Hepatocyte (in vitro differentiated cells): ENCODE measurements around the gene KRTAP4-4. TPM values are rescaled to one million over a fixed set of nuclear protein-coding genes. Genes with fewer than 3 reads are reported as not detected.
"Not testable (repeated sequence)": the region's sequence is repeated elsewhere in the genome, so short reads cannot be mapped to it uniquely, and the experiment has no call there.

Experiments
- DNase-seq: peaks from one replicate; pipeline ENCODE4 v3.0.0-alpha.2; 2016; ENCODE audit warnings: low spot score
- H2AFZ ChIP-seq: fragments of 200-600 bp; sonication (generic); 2 replicates; pipeline ENCODE4 v1.6.0; 2016; ENCODE audit warnings: antibody characterized with exemption, mild to moderate bottlenecking
- H3K27ac ChIP-seq: fragments of 200-600 bp; sonication (generic); 2 replicates; pipeline ENCODE4 v1.5.1; 2016; ENCODE audit warnings: mild to moderate bottlenecking
- H3K27me3 ChIP-seq: fragments of 200-600 bp; sonication (generic); 2 replicates; pipeline ENCODE4 v1.6.1; 2016
- H3K36me3 ChIP-seq: fragments of 200-600 bp; sonication (generic); replicated peaks from 2 replicates; pipeline ENCODE4 v1.5.1; 2016; ENCODE audit warnings: low read depth; ENCODE audit not compliant: insufficient read depth
- H3K4me1 ChIP-seq: fragments of 200-600 bp; sonication (generic); 2 replicates; pipeline ENCODE4 v1.5.1; 2016; ENCODE audit warnings: mild to moderate bottlenecking, moderate library complexity; ENCODE audit not compliant: insufficient read depth
- H3K4me2 ChIP-seq: fragments of 200-600 bp; sonication (generic); 2 replicates; pipeline ENCODE4 v1.6.0; 2016
- H3K4me3 ChIP-seq: fragments of 200-600 bp; sonication (generic); 2 replicates; pipeline ENCODE4 v1.5.1; 2016; ENCODE audit warnings: mild to moderate bottlenecking
- H3K79me2 ChIP-seq: fragments of 200-600 bp; sonication (generic); 2 replicates; pipeline ENCODE4 v1.6.0; 2017; ENCODE audit warnings: mild to moderate bottlenecking
- H3K9me2 ChIP-seq: fragments of 200-600 bp; sonication (generic); replicated peaks from 2 replicates; pipeline ENCODE4 v1.6.0; 2017; ENCODE audit warnings: mild to moderate bottlenecking; ENCODE audit not compliant: insufficient read depth
- H3K9me3 ChIP-seq: fragments of 200-600 bp; sonication (generic); 2 replicates; pipeline ENCODE4 v1.5.1; 2016; ENCODE audit warnings: low read depth, mild to moderate bottlenecking
- H4K20me1 ChIP-seq: fragments of 200-600 bp; sonication (generic); 2 replicates; pipeline ENCODE4 v1.6.0; 2016; ENCODE audit warnings: mild to moderate bottlenecking; ENCODE audit not compliant: insufficient read depth, poor library complexity, severe bottlenecking
- CTCF ChIP-seq: fragments of 200-600 bp; sonication (generic); IDR thresholded peaks from 2 replicates; pipeline ENCODE4 v1.5.1; 2016; ENCODE audit warnings: antibody characterized with exemption, mild to moderate bottlenecking; ENCODE audit not compliant: poor library complexity
- EZH2 ChIP-seq: fragments of 200-600 bp; sonication (generic); IDR thresholded peaks from 2 replicates; pipeline ENCODE4 v1.6.1; 2016; ENCODE audit warnings: antibody characterized with exemption, mild to moderate bottlenecking, borderline replicate concordance
- EZH2phosphoT487 ChIP-seq: fragments of 200-600 bp; sonication (generic); IDR thresholded peaks from one replicate; pipeline ENCODE4 v1.6.1; 2018; ENCODE audit warnings: antibody characterized with exemption, mild to moderate bottlenecking, low read depth, moderate library complexity; ENCODE audit not compliant: unreplicated experiment, severe bottlenecking
- WGBS: methylation state at CpG from one replicate; pipeline ENCODE4 v1.1.6; 2016; ENCODE audit warnings: low lambda C conversion rate; ENCODE audit errors: missing lambda C conversion rate; 5-methylcytosine and 5-hydroxymethylcytosine counted together
- polyA plus RNA-seq: library from polyadenylated mRNA; unstranded; fragments of >200 nt; fragmentation: Nextera tagmentation; extraction: Ambion mirVana; gene quantifications from 2 replicates; pipeline ENCODE4 v1.2.1, GENCODE V29; 2016
- total RNA-seq: library from RNA; depleted of rRNA; stranded (reverse); fragments of >200 nt; gene quantifications from 2 replicates; pipeline ENCODE4 v1.2.3, GENCODE V29; 2014

The KRTAP4-4 gene
- total and polyA plus RNA-seq, 2 experiments from 2014 or later = not detected

GRCh38 chr17:41127371-41127770, 33.2 kb downstream of the KRTAP4-4 start:
- no peaks in the 10 kb centered on the region for H3K36me3 ChIP-seq
- no peaks in the 10 kb centered on the region for H3K27me3 ChIP-seq
- no peak overlapping the region for H3K4me2 ChIP-seq
- no peaks in the 10 kb centered on the region for H4K20me1 ChIP-seq
- H3K9me2 ChIP-seq = no peaks in the 10 kb centered on the region
- no peaks in the 10 kb centered on the region for H3K9me3 ChIP-seq
- no peak overlapping the region for H3K27ac ChIP-seq
- H3K4me3 ChIP-seq = no peak overlapping the region
- no peak overlapping the region for H2AFZ ChIP-seq
- 78% methylated on average over 1 of the region's 1 CpG for WGBS
- H3K79me2 ChIP-seq = no peaks in the 10 kb centered on the region
- no peak for DNase-seq
- TF ChIP-seq EZH2 (no peak), CTCF (no peak), EZH2phosphoT487 (no peak)
- no peaks in the 10 kb centered on the region for H3K4me1 ChIP-seq

GRCh38 chr17:41126412-41126811, 34.1 kb downstream of the KRTAP4-4 start:
- H2AFZ ChIP-seq = no peak overlapping the region
- no peaks in the 10 kb centered on the region for H3K27me3 ChIP-seq
- no peaks in the 10 kb centered on the region for H3K36me3 ChIP-seq
- H3K9me3 ChIP-seq = no peaks in the 10 kb centered on the region
- no peaks in the 10 kb centered on the region for H3K4me1 ChIP-seq
- no peaks in the 10 kb centered on the region for H3K9me2 ChIP-seq
- H3K27ac ChIP-seq = no peak overlapping the region
- no peak for DNase-seq
- H4K20me1 ChIP-seq = no peaks in the 10 kb centered on the region
- H3K4me3 ChIP-seq = no peak overlapping the region
- no peak overlapping the region for H3K4me2 ChIP-seq
- H3K79me2 ChIP-seq = no peaks in the 10 kb centered on the region
- no peak for TF ChIP-seq CTCF
- TF ChIP-seq EZH2phosphoT487 = no peak
- no peak for TF ChIP-seq EZH2
- 95% methylated on average over 3 of the region's 3 CpGs for WGBS

GRCh38 chr17:41125064-41125463, 35.5 kb downstream of the KRTAP4-4 start:
- Histone ChIP-seq H3K9me2 (no peaks in the 10 kb centered on the region), H3K27me3 (no peaks in the 10 kb centered on the region), H3K36me3 (no peaks in the 10 kb centered on the region), H3K4me2 (no peak overlapping the region), H3K9me3 (no peaks in the 10 kb centered on the region), H4K20me1 (no peaks in the 10 kb centered on the region), H3K27ac (no peak overlapping the region), H2AFZ (no peak overlapping the region), H3K4me1 (no peaks in the 10 kb centered on the region), H3K4me3 (no peak overlapping the region), H3K79me2 (no peaks in the 10 kb centered on the region)
- DNase-seq = no peak
- 93% methylated on average over 2 of the region's 2 CpGs for WGBS
- no peak for TF ChIP-seq CTCF
- no peak for TF ChIP-seq EZH2
- no peak for TF ChIP-seq EZH2phosphoT487

- H3K36me3 ChIP-seq, H3K4me3 ChIP-seq, H3K9me3 ChIP-seq, H3K4me1 ChIP-seq, H3K27me3 ChIP-seq, H4K20me1 ChIP-seq, H3K79me2 ChIP-seq, H3K9me2 ChIP-seq, H2AFZ ChIP-seq, DNase-seq, H3K4me2 ChIP-seq, H3K27ac ChIP-seq: not testable (repeated sequence)
- WGBS = 77% methylated on average over 3 of the region's 3 CpGs
Observed at GRCh38 chr17:41123991-41124371, 36.6 kb downstream of the KRTAP4-4 start, which contains the start of gene KRTAP4-12. KRTAP4-12 (minus strand) TSS chr17:41124182; CDS start chr17:41124122, 60 bp downstream.

GRCh38 chr17:41123292-41123990, 37.1 kb downstream of the KRTAP4-4 start:
- not testable (repeated sequence) for H3K9me3 ChIP-seq, DNase-seq, H2AFZ ChIP-seq, H3K4me1 ChIP-seq, H3K27ac ChIP-seq, H4K20me1 ChIP-seq, H3K79me2 ChIP-seq, H3K36me3 ChIP-seq, H3K9me2 ChIP-seq, H3K4me2 ChIP-seq, H3K27me3 ChIP-seq, H3K4me3 ChIP-seq
- 89% methylated on average over 12 of the region's 12 CpGs for WGBS
